ENCODE measurements around the gene PCCA. TPM values are rescaled to one million over a fixed set of nuclear protein-coding genes. Genes with fewer than 3 reads are reported as not detected.

Gene PCCA
- total RNA-seq, 1 experiment from 2014 or later, result 52.8 TPM

DNA sequence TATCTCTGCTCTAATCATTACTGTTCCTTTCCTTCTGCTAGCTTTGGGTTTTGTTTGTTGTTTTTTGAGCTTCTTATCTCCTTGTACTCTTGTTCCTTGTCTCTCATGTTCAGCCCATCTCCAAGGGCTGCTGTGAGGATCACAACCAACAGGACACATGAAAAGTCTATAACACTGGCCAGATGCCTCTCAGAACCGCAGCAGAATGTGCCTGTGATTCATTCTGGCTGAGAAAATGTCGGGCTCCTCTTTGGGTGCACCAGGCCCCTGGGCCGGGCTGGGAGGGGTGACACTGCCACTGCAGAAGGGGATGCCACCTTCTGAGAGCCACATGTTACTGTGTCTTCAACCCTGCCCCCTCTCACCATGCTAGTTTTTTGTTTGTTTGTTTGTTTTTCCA is 451.7 kb downstream of the PCCA start:
- DNase-seq (ENCODE audit: low spot score), result no peak

GRCh38 chr13:100541897-100542825 is 453.3 kb downstream of the PCCA start:
- Mint-ChIP-seq H3K36me3 (no peaks in the 10 kb centered on the region), H3K9me3 (no peaks in the 10 kb centered on the region), H3K4me3 (no peak overlapping the region), H3K27ac (no peak overlapping the region), H3K27me3 (ENCODE audit: low read depth) (no peaks in the 10 kb centered on the region), H3K4me1 (peaks cover 10% of the 10 kb centered on the region)
- TF ChIP-seq, protein P1, sequence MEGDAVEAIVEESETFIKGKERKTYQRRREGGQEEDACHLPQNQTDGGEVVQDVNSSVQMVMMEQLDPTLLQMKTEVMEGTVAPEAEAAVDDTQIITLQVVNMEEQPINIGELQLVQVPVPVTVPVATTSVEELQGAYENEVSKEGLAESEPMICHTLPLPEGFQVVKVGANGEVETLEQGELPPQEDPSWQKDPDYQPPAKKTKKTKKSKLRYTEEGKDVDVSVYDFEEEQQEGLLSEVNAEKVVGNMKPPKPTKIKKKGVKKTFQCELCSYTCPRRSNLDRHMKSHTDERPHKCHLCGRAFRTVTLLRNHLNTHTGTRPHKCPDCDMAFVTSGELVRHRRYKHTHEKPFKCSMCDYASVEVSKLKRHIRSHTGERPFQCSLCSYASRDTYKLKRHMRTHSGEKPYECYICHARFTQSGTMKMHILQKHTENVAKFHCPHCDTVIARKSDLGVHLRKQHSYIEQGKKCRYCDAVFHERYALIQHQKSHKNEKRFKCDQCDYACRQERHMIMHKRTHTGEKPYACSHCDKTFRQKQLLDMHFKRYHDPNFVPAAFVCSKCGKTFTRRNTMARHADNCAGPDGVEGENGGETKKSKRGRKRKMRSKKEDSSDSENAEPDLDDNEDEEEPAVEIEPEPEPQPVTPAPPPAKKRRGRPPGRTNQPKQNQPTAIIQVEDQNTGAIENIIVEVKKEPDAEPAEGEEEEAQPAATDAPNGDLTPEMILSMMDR (IDR thresholded peaks at IDR 0.05), result peak; percentile 28
- TF ChIP-seq CREB1 (CRISPR knock-in tag; IDR thresholded peaks at IDR 0.05), result no peak
- TF ChIP-seq, protein P2, sequence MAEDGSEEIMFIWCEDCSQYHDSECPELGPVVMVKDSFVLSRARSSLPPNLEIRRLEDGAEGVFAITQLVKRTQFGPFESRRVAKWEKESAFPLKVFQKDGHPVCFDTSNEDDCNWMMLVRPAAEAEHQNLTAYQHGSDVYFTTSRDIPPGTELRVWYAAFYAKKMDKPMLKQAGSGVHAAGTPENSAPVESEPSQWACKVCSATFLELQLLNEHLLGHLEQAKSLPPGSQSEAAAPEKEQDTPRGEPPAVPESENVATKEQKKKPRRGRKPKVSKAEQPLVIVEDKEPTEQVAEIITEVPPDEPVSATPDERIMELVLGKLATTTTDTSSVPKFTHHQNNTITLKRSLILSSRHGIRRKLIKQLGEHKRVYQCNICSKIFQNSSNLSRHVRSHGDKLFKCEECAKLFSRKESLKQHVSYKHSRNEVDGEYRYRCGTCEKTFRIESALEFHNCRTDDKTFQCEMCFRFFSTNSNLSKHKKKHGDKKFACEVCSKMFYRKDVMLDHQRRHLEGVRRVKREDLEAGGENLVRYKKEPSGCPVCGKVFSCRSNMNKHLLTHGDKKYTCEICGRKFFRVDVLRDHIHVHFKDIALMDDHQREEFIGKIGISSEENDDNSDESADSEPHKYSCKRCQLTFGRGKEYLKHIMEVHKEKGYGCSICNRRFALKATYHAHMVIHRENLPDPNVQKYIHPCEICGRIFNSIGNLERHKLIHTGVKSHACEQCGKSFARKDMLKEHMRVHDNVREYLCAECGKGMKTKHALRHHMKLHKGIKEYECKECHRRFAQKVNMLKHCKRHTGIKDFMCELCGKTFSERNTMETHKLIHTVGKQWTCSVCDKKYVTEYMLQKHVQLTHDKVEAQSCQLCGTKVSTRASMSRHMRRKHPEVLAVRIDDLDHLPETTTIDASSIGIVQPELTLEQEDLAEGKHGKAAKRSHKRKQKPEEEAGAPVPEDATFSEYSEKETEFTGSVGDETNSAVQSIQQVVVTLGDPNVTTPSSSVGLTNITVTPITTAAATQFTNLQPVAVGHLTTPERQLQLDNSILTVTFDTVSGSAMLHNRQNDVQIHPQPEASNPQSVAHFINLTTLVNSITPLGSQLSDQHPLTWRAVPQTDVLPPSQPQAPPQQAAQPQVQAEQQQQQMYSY (CRISPR knock-in tag; IDR thresholded peaks at IDR 0.05), result no peak
- ChIA-PET CTCF (interaction anchor here (0.6 to 1.1 kb wide), 3 partner anchors 11 to 1205 kb away, joined by 3 to 5 read pairs (median 3); no protein-coding TSS in a partner anchor), POLR2A (no interaction called here)
- DNase-seq (ENCODE audit: low spot score) (no peak), ATAC-seq (no peak)

More for the DNA sequence above, 451.7 kb downstream of the PCCA start:
- Mint-ChIP-seq H3K4me1 (peaks cover 10% of the 10 kb centered on the region), H3K36me3 (no peaks in the 10 kb centered on the region), H3K4me3 (no peak overlapping the region), H3K27me3 (ENCODE audit: low read depth) (no peaks in the 10 kb centered on the region), H3K9me3 (no peaks in the 10 kb centered on the region), H3K27ac (peak overlapping the region; percentile 71; the same call in 1 of the 2 replicates)
- TF ChIP-seq IRF2 (CRISPR knock-in tag; IDR thresholded peaks at IDR 0.05; ENCODE audit: borderline replicate concordance, low read depth), result no peak
- CTCF ChIA-PET, result no interaction called here
- ATAC-seq, result no peak
- POLR2A ChIA-PET, result no interaction called here

DNA sequence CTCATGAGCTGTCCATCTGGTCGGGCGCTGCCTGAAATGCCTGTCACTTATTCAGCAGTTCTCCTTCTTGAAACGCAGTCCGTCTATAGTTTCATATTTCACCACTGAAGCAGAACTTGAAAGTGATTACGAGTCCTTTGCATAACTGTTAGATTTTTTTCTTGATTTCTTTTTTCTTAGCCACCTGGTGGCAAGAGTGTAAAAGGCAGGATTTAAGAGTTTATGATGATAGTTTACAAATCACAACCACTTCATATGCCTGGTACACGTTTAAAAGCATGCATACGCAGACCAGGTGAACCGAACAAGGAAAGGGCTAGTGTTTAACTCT is 453.9 kb downstream of the PCCA start:
- ChIA-PET CTCF (interaction anchor here (0.6 to 1.1 kb wide), 3 partner anchors 12 to 1205 kb away, joined by 3 to 5 read pairs (median 3); no protein-coding TSS in a partner anchor), POLR2A (interaction anchor here (0.7 kb wide), 1 partner anchor 269 kb away, joined by 4 read pairs; no protein-coding TSS in a partner anchor)
- no peaks in the 10 kb centered on the region for H3K9me3 Mint-ChIP-seq
- ATAC-seq (no peak), DNase-seq (ENCODE audit: low spot score) (no peak)
- no peak overlapping the region for H3K4me3 Mint-ChIP-seq
- no peak overlapping the region for H3K27ac Mint-ChIP-seq
- H3K4me1 Mint-ChIP-seq, result peaks cover 10% of the 10 kb centered on the region
- no peaks in the 10 kb centered on the region for H3K27me3 Mint-ChIP-seq (ENCODE audit: low read depth)
- no peaks in the 10 kb centered on the region for H3K36me3 Mint-ChIP-seq
- no peak for TF ChIP-seq ATF1 (CRISPR knock-in tag; IDR thresholded peaks at IDR 0.05)
- TF ChIP-seq, protein P1 (IDR thresholded peaks at IDR 0.05), result peak; percentile 21; the same call in 1 of the 2 replicates
- no peak for TF ChIP-seq ZBTB21 (CRISPR knock-in tag; IDR thresholded peaks at IDR 0.05; ENCODE audit: borderline replicate concordance)

- H3K27ac Mint-ChIP-seq, result no peak overlapping the region; the same call in 1 of the 2 replicates
- no peak for DNase-seq (ENCODE audit: low spot score)
- H3K36me3 Mint-ChIP-seq, result no peaks in the 10 kb centered on the region
- H3K27me3 Mint-ChIP-seq (ENCODE audit: low read depth), result no peaks in the 10 kb centered on the region
- CTCF ChIA-PET, result no interaction called here
- POLR2A ChIA-PET, result no interaction called here
- no peak overlapping the region for H3K4me3 Mint-ChIP-seq
- H3K9me3 Mint-ChIP-seq, result no peaks in the 10 kb centered on the region
- TF ChIP-seq FOXP1 (CRISPR knock-in tag; IDR thresholded peaks at IDR 0.05; ENCODE audit: borderline replicate concordance) (no peak), RELA (CRISPR knock-in tag; IDR thresholded peaks at IDR 0.05; ENCODE audit: borderline replicate concordance) (no peak), ZNF219 (CRISPR knock-in tag; IDR thresholded peaks at IDR 0.05; ENCODE audit: borderline replicate concordance) (no peak), PRRX2 (CRISPR knock-in tag; IDR thresholded peaks at IDR 0.05) (no peak), ZBTB21 (CRISPR knock-in tag; IDR thresholded peaks at IDR 0.05; ENCODE audit: borderline replicate concordance) (no peak), ZNF232 (CRISPR knock-in tag; IDR thresholded peaks at IDR 0.05) (no peak)
- TF ChIP-seq, protein P3, sequence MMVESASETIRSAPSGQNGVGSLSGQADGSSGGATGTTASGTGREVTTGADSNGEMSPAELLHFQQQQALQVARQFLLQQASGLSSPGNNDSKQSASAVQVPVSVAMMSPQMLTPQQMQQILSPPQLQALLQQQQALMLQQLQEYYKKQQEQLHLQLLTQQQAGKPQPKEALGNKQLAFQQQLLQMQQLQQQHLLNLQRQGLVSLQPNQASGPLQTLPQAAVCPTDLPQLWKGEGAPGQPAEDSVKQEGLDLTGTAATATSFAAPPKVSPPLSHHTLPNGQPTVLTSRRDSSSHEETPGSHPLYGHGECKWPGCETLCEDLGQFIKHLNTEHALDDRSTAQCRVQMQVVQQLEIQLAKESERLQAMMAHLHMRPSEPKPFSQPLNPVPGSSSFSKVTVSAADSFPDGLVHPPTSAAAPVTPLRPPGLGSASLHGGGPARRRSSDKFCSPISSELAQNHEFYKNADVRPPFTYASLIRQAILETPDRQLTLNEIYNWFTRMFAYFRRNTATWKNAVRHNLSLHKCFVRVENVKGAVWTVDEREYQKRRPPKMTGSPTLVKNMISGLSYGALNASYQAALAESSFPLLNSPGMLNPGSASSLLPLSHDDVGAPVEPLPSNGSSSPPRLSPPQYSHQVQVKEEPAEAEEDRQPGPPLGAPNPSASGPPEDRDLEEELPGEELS (CRISPR knock-in tag; IDR thresholded peaks at IDR 0.05), result no peak
- TF ChIP-seq, protein P4, sequence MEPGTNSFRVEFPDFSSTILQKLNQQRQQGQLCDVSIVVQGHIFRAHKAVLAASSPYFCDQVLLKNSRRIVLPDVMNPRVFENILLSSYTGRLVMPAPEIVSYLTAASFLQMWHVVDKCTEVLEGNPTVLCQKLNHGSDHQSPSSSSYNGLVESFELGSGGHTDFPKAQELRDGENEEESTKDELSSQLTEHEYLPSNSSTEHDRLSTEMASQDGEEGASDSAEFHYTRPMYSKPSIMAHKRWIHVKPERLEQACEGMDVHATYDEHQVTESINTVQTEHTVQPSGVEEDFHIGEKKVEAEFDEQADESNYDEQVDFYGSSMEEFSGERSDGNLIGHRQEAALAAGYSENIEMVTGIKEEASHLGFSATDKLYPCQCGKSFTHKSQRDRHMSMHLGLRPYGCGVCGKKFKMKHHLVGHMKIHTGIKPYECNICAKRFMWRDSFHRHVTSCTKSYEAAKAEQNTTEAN (CRISPR knock-in tag; IDR thresholded peaks at IDR 0.05), result no peak
- peaks cover 10% of the 10 kb centered on the region for H3K4me1 Mint-ChIP-seq
- no peak for ATAC-seq
Observed at GRCh38 chr13:100543872-100544602, 455.1 kb downstream of the PCCA start.
